K562 (cell line): ENCODE measurements around the gene UCKL1. TPM values are rescaled to one million over a fixed set of nuclear protein-coding genes. Genes with fewer than 3 reads are reported as not detected.

ENCODE experiments used
- CHD7 ChIP-seq: fragments of 200-600 bp; sonication (generic); IDR thresholded peaks from one replicate; pipeline ENCODE4 v1.6.1; 2012; ENCODE audit warnings: mild to moderate bottlenecking, low read depth, low read length, inconsistent platforms
- DEAF1 ChIP-seq: fragments of 450-650 bp; formaldehyde crosslinking; IDR thresholded peaks from 2 replicates; pipeline ENCODE4 v1.4.0; 2020; ENCODE audit warnings: mild to moderate bottlenecking, moderate library complexity
- ETS2 ChIP-seq: IDR thresholded peaks from 2 replicates; pipeline ENCODE4 v1.6.1; 2016; ENCODE audit warnings: borderline replicate concordance, missing genetic modification characterization, mild to moderate bottlenecking, moderate library complexity, missing compliant biosample characterization; ENCODE audit not compliant: poor library complexity, severe bottlenecking
- ID3 ChIP-seq, 2 experiments: fragments of 250-450 bp in 1 of 2; fragments of 450-650 bp in 1 of 2; sonication (Bioruptor Pico) in 1 of 2; IDR thresholded peaks; 2 replicates each; pipeline versions ENCODE4 v1.6.1 to v1.8.0; 2016 to 2021; ENCODE audit warnings: mild to moderate bottlenecking in 2 of 2, moderate library complexity in 2 of 2, missing compliant biosample characterization in 1 of 2, missing genetic modification characterization in 1 of 2
- RBM14 ChIP-seq: fragments of 200-400 bp; formaldehyde crosslinking; IDR thresholded peaks from 2 replicates; pipeline ENCODE4 v1.6.1; 2018; ENCODE audit warnings: low read depth, mild to moderate bottlenecking, low read length, moderate library complexity, borderline replicate concordance; ENCODE audit not compliant: insufficient read depth
- RFX7 ChIP-seq: fragments of 250-450 bp; sonication (Bioruptor Pico); IDR thresholded peaks from 2 replicates; pipeline ENCODE4 v1.5.1; 2021; ENCODE audit warnings: mild to moderate bottlenecking
- SOX6 ChIP-seq: fragments of 450-650 bp; IDR thresholded peaks from 2 replicates; pipeline ENCODE4 v1.6.1; 2014; ENCODE audit warnings: mild to moderate bottlenecking
- TBP ChIP-seq: optimal IDR thresholded peaks from 2 replicates; pipeline ENCODE3; 2011; ENCODE audit warnings: low read depth, low read length, improper control_type of control experiment
- TRIM28 ChIP-seq: fragments of 450-650 bp; IDR thresholded peaks from 2 replicates; pipeline ENCODE4 v1.6.1; 2017
- ZNF707 ChIP-seq: fragments of 250-450 bp; sonication (Bioruptor Pico); conservative IDR thresholded peaks from 2 replicates; pipeline ENCODE4 v1.8.0; 2022; ENCODE audit warnings: inconsistent platforms, mild to moderate bottlenecking, moderate library complexity
- polyA plus RNA-seq, 8 experiments: library from polyadenylated mRNA; depleted of rRNA in 4 of 8; stranded (reverse) in 5 of 8; unstranded in 3 of 8; fragments of >200 nt; fragmentation: Nextera tagmentation in 2 of 8; fragmentation: Illumina TruSeq in 1 of 8; extraction: Ambion mirVana in 2 of 8; extraction: Trizol in 1 of 8; gene quantifications; 2 replicates each; pipeline versions ENCODE4 v1.2.1 to v1.2.3, GENCODE V29; 2011 to 2014; ENCODE audit warnings: inconsistent platforms in 1 of 8, missing spikeins in 1 of 8
- total RNA-seq, 7 experiments: library from RNA; depleted of rRNA in 6 of 7; stranded (reverse); fragments of >200 nt in 6 of 7; fragmentation: Illumina TruSeq in 2 of 7; extraction: Trizol in 2 of 7; gene quantifications; 2 replicates each; pipeline versions ENCODE4 v1.2.1 to v1.2.3, GENCODE V29; 2011 to 2021; ENCODE audit warnings: low replicate concordance in 1 of 7

The UCKL1 gene
- total and polyA plus RNA-seq, 9 of the 15 experiments (the other 6 are each of a cell fraction or from before 2014, with no cell fraction given) = 3.1 to 52.8 (median 24.2) TPM

- TF ChIP-seq DEAF1 (no peak), TBP (no peak), TRIM28 (no peak), ETS2 (tag) (no peak), RBM14 (no peak), SOX6 (no peak), ZNF707 (CRISPR knock-in tag) (no peak), CHD7 (no peak), RFX7 (CRISPR knock-in tag) (no peak), ID3 (CRISPR knock-in tag; IDR thresholded peaks at IDR 0.05) (no peak), ID3 (tag; IDR thresholded peaks at IDR 0.05) (no peak)
Observed at GRCh38 chr20:63911176-63911575, 45.0 kb downstream of the UCKL1 start (continued).
